Smooth muscle cell (in vitro differentiated cells): ENCODE measurements around the gene FAM171A2. TPM values are rescaled to one million over a fixed set of nuclear protein-coding genes. Genes with fewer than 3 reads are reported as not detected.
A peak's percentile ranks its signal among the peaks of the same experiment; 100 is the strongest.

Experiments used
- DNase-seq: peaks from one replicate; lab custom pipeline; 2025; ENCODE audit not compliant: unreplicated experiment; lab: John Stamatoyannopoulos, UW
- H2AFZ ChIP-seq: fragments of 200-600 bp; sonication (generic); 2 replicates; pipeline ENCODE4 v1.6.0; 2016; ENCODE audit warnings: antibody characterized with exemption, low read depth, mild to moderate bottlenecking
- H3F3A ChIP-seq: fragments of 200-600 bp; sonication (generic); 2 replicates; pipeline ENCODE4 v1.6.0; 2017; ENCODE audit warnings: antibody characterized with exemption, low read depth
- H3K27ac ChIP-seq: fragments of 200-600 bp; sonication (generic); 2 replicates; pipeline ENCODE4 v1.5.1; 2016; ENCODE audit warnings: low read depth, mild to moderate bottlenecking
- H3K27me3 ChIP-seq: fragments of 200-600 bp; sonication (generic); 2 replicates; pipeline ENCODE4 v1.6.1; 2016; ENCODE audit warnings: low read depth, mild to moderate bottlenecking
- H3K36me3 ChIP-seq: fragments of 200-600 bp; sonication (generic); 2 replicates; pipeline ENCODE4 v1.5.1; 2016; ENCODE audit warnings: low read depth
- H3K4me1 ChIP-seq: fragments of 200-600 bp; sonication (generic); 2 replicates; pipeline ENCODE4 v1.5.1; 2016; ENCODE audit warnings: low read depth
- H3K4me2 ChIP-seq: fragments of 200-600 bp; sonication (generic); 2 replicates; pipeline ENCODE4 v1.6.0; 2016; ENCODE audit warnings: mild to moderate bottlenecking
- H3K4me3 ChIP-seq: fragments of 200-600 bp; sonication (generic); 2 replicates; pipeline ENCODE4 v1.5.1; 2016; ENCODE audit warnings: mild to moderate bottlenecking
- H3K79me2 ChIP-seq: fragments of 200-600 bp; sonication (generic); 2 replicates; pipeline ENCODE4 v1.6.0; 2016; ENCODE audit warnings: low read depth, mild to moderate bottlenecking
- H3K9ac ChIP-seq: fragments of 200-600 bp; sonication (generic); 2 replicates; pipeline ENCODE4 v1.6.0; 2016; ENCODE audit warnings: low read depth
- H3K9me3 ChIP-seq: fragments of 200-600 bp; sonication (generic); replicated peaks from 2 replicates; pipeline ENCODE4 v1.5.1; 2016; ENCODE audit warnings: low read depth
- H4K20me1 ChIP-seq: fragments of 200-600 bp; sonication (generic); 2 replicates; pipeline ENCODE4 v1.6.0; 2016; ENCODE audit warnings: low read depth
- CTCF ChIP-seq: fragments of 200-600 bp; sonication (generic); IDR thresholded peaks from 2 replicates; pipeline ENCODE4 v1.5.1; 2017; ENCODE audit warnings: borderline replicate concordance, mild to moderate bottlenecking, antibody characterized with exemption; ENCODE audit not compliant: insufficient read depth, poor library complexity, severe bottlenecking
- WGBS: methylation state at CpG from one replicate; pipeline ENCODE4 v1.1.7; 2016; ENCODE audit warnings: low lambda C conversion rate; 5-methylcytosine and 5-hydroxymethylcytosine counted together
- polyA plus RNA-seq: library from polyadenylated mRNA; unstranded; fragments of >200 nt; fragmentation: Nextera tagmentation; extraction: Ambion mirVana; gene quantifications from 2 replicates; pipeline ENCODE4 v1.2.1, GENCODE V29; 2016
- total RNA-seq: library from RNA; depleted of rRNA; stranded (reverse); fragments of >200 nt; gene quantifications from 2 replicates; pipeline ENCODE4 v1.2.3, GENCODE V29; 2014

The FAM171A2 gene
- total and polyA plus RNA-seq, 2 experiments from 2014 or later: 28.4 to 31.5 TPM

DNA sequence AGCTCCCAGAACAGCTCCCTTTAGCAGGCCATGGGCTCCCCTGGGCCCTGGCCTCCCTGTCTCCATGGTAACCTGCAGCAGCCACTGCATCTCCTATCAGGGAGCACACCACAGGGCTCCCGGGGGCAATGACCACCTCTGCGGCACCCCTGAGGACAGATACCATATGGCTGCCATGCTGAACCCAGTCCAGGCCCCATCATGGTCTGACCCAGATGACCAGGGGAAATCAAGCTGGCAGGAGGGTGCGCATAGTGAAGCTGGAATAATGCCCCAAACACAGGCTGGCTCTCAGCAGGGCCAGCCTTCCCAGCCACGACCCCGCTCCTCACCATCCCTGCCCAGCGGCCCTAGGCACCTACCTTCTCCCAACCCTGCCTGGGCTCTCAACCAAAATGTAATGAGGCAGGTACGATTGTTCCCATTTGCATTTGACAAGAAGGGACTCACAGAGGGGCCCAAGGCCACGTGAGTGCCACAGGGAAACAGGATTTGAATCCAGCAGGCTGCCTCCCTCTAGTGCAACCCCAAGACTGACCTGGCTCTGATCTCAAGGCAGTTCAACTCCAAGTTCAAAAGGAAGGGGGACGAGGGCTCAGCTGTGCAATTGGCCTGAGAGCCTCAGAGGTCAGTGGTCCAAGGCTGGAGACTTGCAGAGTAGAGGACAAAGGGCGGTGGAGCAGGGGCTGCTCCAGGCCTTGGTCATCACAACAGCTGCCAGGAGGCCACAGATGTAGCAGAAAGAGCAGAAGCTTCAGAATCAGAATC lies 52.9 kb downstream of the FAM171A2 start:
- DNase-seq: no peak
- Histone ChIP-seq H2AFZ (no peak overlapping the region), H3K79me2 (no peaks in the 10 kb centered on the region), H3K36me3 (no peaks in the 10 kb centered on the region), H3K4me3 (no peak overlapping the region), H3K4me2 (no peak overlapping the region), H3K9me3 (no peaks in the 10 kb centered on the region), H4K20me1 (no peaks in the 10 kb centered on the region), H3K9ac (no peak overlapping the region), H3K27me3 (peaks cover 27% of the 10 kb centered on the region), H3F3A (no peaks in the 10 kb centered on the region), H3K4me1 (peaks cover 19% of the 10 kb centered on the region), H3K27ac (no peak overlapping the region)
- no peak for TF ChIP-seq CTCF
- WGBS: 75% methylated on average over 10 of the region's 10 CpGs

GRCh38 chr17:44310188-44310587 lies 53.5 kb downstream of the FAM171A2 start:
- Histone ChIP-seq H3K4me3 (no peak overlapping the region), H3K79me2 (no peaks in the 10 kb centered on the region), H3K4me2 (no peak overlapping the region), H3K36me3 (no peaks in the 10 kb centered on the region), H3F3A (no peaks in the 10 kb centered on the region), H4K20me1 (no peaks in the 10 kb centered on the region), H3K27me3 (peaks cover 22% of the 10 kb centered on the region), H2AFZ (no peak overlapping the region), H3K4me1 (peaks cover 16% of the 10 kb centered on the region), H3K9ac (no peak overlapping the region), H3K27ac (no peak overlapping the region), H3K9me3 (no peaks in the 10 kb centered on the region)
- no peak for DNase-seq
- 92% methylated on average over 2 of the region's 2 CpGs for WGBS
- TF ChIP-seq CTCF: no peak

- H4K20me1 ChIP-seq: no peaks in the 10 kb centered on the region
- no peak overlapping the region for H2AFZ ChIP-seq
- H3K4me1 ChIP-seq: peaks cover 11% of the 10 kb centered on the region
- WGBS: 55% methylated on average over 5 of the region's 5 CpGs
- no peak overlapping the region for H3K27ac ChIP-seq
- H3K36me3 ChIP-seq: no peaks in the 10 kb centered on the region
- DNase-seq: no peak
- no peak overlapping the region for H3K9ac ChIP-seq
- no peaks in the 10 kb centered on the region for H3K9me3 ChIP-seq
- H3K4me3 ChIP-seq: no peak overlapping the region
- H3K4me2 ChIP-seq: no peak overlapping the region
- peaks cover 16% of the 10 kb centered on the region for H3K27me3 ChIP-seq
- no peak for TF ChIP-seq CTCF
- no peaks in the 10 kb centered on the region for H3K79me2 ChIP-seq
- H3F3A ChIP-seq: no peaks in the 10 kb centered on the region
Measured at GRCh38 chr17:44309472-44309871, 54.2 kb downstream of the FAM171A2 start.

DNA sequence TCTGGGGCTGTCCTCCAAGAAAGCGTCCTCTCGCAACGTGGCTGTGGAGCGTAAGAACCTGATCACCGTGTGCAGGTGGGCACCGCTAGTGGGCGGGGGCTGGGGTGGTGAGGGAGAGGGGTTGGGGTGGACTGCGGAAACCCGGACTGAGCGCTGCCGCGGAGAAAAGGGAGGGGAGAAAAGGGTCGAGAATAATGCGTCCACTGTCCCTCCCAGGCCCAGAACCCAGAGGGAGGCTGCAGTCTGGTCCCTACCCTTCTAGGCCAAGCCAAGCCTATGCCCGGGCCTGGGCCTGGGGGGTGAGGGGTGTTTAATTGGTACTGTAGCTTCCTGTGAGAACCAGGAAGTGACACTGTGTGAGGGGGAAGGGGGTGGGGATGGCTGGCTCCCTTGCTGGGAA lies 54.8 kb downstream of the FAM171A2 start:
- no peak for TF ChIP-seq CTCF
- H3K27me3 ChIP-seq: peaks cover 9% of the 10 kb centered on the region
- H4K20me1 ChIP-seq: no peaks in the 10 kb centered on the region
- peak overlapping the region; percentile 47 for H3K4me3 ChIP-seq
- H2AFZ ChIP-seq: no peak overlapping the region
- H3F3A ChIP-seq: no peaks in the 10 kb centered on the region
- H3K9me3 ChIP-seq: no peaks in the 10 kb centered on the region
- no peaks in the 10 kb centered on the region for H3K36me3 ChIP-seq
- H3K4me1 ChIP-seq: peaks cover 11% of the 10 kb centered on the region
- no peaks in the 10 kb centered on the region for H3K79me2 ChIP-seq
- 9% methylated on average over 9 of the region's 15 CpGs for WGBS
- DNase-seq: no peak
- H3K4me2 ChIP-seq: peak overlapping the region; percentile 93
- no peak overlapping the region for H3K9ac ChIP-seq
- H3K27ac ChIP-seq: no peak overlapping the region
